Subcutaneous adipose tissue (tissue), 4 donors: ENCODE results near the gene COL25A1. TPM values are rescaled to one million over a fixed set of nuclear protein-coding genes. Genes with fewer than 3 reads are reported as not detected.

Experiments used
- total RNA-seq, 4 donors: library from RNA; depleted of rRNA; stranded (reverse); fragments of >200 nt; gene quantifications; one replicate each; pipeline ENCODE4 v1.1.0, GENCODE V29; 2016
- TF ChIP-seq, protein P1 (sequence below): fragments of 450-650 bp; IDR thresholded peaks from one replicate; pipeline ENCODE4 v1.5.1; 2016; ENCODE audit warnings: low read depth, mild to moderate bottlenecking, control low read depth, antibody characterized with exemption, moderate library complexity

Gene COL25A1
- total RNA-seq, 4 donors from 2014 or later: 4.9 to 12.9 (median 10.1) TPM

DNA sequence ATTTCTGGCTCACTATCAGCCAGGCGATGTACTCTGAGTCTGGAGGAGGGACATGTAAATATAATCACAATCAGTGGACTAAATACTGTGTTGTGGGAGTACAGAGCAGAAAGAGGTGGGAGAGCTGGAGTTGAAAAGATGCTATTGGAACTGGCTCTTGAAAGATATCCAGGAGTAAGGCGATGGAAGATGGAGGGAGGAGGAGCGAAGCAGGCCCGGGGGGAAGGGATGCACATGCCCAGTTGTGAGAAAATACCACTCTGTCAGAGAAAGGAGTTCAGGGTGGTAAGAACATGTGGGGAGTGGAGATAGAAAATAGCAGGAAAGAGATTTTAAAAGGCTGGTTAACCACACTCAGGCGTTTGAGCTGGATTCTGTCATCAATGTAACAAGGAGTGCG is 322.7 kb downstream of the COL25A1 start:
- TF ChIP-seq, protein P1, sequence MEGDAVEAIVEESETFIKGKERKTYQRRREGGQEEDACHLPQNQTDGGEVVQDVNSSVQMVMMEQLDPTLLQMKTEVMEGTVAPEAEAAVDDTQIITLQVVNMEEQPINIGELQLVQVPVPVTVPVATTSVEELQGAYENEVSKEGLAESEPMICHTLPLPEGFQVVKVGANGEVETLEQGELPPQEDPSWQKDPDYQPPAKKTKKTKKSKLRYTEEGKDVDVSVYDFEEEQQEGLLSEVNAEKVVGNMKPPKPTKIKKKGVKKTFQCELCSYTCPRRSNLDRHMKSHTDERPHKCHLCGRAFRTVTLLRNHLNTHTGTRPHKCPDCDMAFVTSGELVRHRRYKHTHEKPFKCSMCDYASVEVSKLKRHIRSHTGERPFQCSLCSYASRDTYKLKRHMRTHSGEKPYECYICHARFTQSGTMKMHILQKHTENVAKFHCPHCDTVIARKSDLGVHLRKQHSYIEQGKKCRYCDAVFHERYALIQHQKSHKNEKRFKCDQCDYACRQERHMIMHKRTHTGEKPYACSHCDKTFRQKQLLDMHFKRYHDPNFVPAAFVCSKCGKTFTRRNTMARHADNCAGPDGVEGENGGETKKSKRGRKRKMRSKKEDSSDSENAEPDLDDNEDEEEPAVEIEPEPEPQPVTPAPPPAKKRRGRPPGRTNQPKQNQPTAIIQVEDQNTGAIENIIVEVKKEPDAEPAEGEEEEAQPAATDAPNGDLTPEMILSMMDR: no peak

DNA sequence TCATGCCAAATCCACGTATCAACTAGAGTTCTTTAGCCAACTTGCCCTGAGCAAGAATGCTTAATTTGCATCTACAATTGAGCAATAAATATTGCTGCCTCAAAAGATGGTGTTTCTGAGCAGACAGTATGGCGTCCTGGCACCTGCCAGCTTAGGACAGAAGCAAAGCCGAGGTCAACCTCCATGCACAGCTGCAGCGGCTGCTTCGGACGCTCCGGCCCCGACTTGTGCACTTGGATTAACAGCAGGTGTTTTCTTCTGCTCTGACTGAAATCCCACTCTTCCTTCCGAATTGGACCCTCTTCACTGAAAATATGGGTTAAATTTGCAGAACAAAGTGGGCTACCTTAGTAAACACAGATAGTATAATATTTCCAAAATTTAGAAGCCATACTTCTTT is 324.4 kb downstream of the COL25A1 start:
- TF ChIP-seq, protein P1: no peak

DNA sequence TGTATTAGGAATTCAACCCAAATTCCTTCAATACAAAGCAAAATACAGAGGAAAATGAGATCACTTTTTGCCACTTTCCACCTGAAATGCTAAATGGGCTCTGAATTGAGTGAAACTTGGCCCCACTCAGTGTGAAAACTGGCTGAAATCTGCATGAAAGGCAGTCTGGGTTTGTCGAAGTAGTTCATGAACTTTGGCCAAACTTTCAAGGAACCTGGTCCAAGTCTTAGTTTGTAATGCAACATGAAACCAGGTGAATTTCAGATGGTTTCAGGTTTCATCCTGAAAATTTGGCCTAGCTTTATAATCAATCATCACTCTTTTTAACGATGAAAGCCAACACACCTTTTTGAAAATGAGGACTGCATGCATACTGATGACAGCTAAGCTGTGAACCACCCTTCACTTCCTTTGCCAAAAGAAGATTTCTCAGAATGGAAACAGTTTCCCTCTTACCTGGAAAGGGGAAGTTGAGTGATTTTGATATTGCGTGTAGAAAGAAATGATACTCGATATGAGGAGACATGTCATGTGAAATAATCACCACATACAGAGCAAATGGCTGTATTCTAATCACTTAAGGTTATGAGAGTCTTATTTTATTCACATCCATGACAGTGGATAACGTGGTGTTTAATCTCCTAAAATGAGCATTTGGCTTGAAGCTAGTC is 329.7 kb downstream of the COL25A1 start:
- TF ChIP-seq, protein P1: no peak

- TF ChIP-seq, protein P1: no peak
Observed at GRCh38 chr4:108971473-108971872, 331.0 kb downstream of the COL25A1 start.

DNA sequence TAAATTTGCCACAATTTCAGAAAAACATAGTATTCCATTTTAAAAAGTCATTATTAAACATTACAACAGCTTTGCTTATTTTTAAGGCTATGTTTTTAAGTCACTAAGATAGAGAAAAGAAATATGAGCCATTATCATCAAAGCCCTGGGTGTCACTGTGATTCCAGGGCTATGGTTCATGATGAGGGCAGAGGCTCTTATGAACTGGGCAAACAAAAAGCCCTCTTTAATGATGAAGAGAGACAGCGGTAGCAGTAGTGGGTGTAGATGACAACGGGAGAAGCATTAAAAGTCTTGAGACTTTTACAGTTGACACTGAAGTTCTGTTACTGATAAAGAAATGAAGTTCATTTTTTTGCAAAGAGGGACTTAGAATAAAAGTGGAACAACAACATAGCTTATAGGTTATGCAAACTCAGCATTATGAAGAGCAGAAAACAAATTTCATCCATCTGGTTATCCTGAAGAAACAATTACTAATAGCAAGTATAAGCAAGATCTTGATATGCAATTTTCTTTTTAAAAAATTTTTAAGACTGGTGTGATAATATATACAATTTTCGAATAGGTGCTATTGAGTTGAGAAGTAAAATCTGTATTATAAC is 336.9 kb downstream of the COL25A1 start:
- TF ChIP-seq, protein P1: no peak

- TF ChIP-seq, protein P1: no peak
Observed at GRCh38 chr4:108965016-108965415, 337.4 kb downstream of the COL25A1 start.

DNA sequence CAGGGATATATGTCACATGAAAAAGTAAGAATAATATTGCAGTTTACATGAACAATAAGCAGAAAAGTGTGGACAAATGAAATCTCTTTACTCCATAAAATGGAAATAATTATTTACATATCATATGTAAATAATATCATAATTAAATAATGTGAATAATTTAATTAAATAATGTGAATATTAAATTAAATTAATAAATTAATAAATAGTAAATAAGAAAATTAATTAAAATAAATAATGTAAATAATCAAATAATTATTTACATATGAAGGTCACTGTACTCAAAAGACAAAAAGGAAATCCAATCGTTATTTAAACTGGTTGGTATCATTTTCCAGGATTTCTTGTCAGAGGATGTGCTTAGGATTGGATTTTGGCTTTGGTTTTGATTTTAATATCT is 338.5 kb downstream of the COL25A1 start:
- TF ChIP-seq, protein P1: no peak
